ENCODE data around the gene KLHDC7A.

DNA sequence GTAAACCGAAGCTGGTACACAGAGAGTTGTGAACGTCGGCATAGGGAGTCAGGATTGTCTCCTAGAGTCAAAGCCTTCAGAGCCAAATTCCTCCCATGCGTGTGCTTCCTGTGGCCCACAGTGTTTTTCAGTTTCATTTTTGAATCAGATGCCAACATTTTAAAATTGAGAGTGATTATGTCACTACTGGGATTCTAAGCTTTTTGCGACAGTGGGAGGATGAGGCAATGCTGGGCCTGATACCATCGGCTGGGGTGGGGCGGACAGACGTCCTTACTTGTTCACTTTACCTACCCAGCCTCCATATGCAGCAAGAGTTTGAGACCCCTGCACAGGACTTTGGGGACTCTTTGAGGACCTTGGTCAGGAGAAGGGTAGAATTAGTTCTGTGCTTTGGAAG, 1.3 kb upstream of the KLHDC7A start:
- TF ChIP-seq, protein P1, sequence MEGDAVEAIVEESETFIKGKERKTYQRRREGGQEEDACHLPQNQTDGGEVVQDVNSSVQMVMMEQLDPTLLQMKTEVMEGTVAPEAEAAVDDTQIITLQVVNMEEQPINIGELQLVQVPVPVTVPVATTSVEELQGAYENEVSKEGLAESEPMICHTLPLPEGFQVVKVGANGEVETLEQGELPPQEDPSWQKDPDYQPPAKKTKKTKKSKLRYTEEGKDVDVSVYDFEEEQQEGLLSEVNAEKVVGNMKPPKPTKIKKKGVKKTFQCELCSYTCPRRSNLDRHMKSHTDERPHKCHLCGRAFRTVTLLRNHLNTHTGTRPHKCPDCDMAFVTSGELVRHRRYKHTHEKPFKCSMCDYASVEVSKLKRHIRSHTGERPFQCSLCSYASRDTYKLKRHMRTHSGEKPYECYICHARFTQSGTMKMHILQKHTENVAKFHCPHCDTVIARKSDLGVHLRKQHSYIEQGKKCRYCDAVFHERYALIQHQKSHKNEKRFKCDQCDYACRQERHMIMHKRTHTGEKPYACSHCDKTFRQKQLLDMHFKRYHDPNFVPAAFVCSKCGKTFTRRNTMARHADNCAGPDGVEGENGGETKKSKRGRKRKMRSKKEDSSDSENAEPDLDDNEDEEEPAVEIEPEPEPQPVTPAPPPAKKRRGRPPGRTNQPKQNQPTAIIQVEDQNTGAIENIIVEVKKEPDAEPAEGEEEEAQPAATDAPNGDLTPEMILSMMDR (IDR thresholded peaks at IDR 0.05), result no peak
- TF ChIP-seq POLR2AphosphoS5 (IDR thresholded peaks at IDR 0.05), result no peak
- no peak for TF ChIP-seq EP300 (IDR thresholded peaks at IDR 0.05)

Data from upper lobe of left lung (tissue), 4 donors.